CD8-positive, alpha-beta memory T cell (primary cell): ENCODE measurements around the gene ANGPTL4. TPM values are rescaled to one million over a fixed set of nuclear protein-coding genes. Genes with fewer than 3 reads are reported as not detected.

Experiments used
- CTCF ChIA-PET: fragments of 350-600 bp; sonication (Branson Sonifier 250); formaldehyde crosslinking; loops from one replicate; lab custom pipeline; 2021; ENCODE audit warnings: antibody characterized with exemption; lab: Charles Lee
- POLR2A ChIA-PET: fragments of 350-600 bp; sonication (Branson Sonifier 250); formaldehyde crosslinking; loops from one replicate; lab custom pipeline; 2021; ENCODE audit warnings: antibody characterized with exemption; lab: Charles Lee
- DNase-seq, 5 donors: peaks; one replicate each; pipeline versions ENCODE4 v3.0.0 to v3.0.0-alpha.2; 2020 to 2022; ENCODE audit warnings: mixed read lengths in 1 of 5
- H3K27ac ChIP-seq: one replicate; pipeline ENCODE4 v1.7.0; 2013; ENCODE audit warnings: low read depth, mild to moderate bottlenecking, low read length, moderate library complexity
- H3K27me3 ChIP-seq: 2 replicates; pipeline ENCODE4 v1.7.0; 2013; ENCODE audit warnings: low read length, mild to moderate bottlenecking; ENCODE audit not compliant: insufficient read depth, poor library complexity, severe bottlenecking
- H3K36me3 ChIP-seq: 2 replicates; pipeline ENCODE4 v1.7.0; 2013; ENCODE audit warnings: mild to moderate bottlenecking, low read length, moderate library complexity; ENCODE audit not compliant: insufficient read depth
- H3K4me1 ChIP-seq: 2 replicates; pipeline ENCODE4 v1.7.0; 2013; ENCODE audit warnings: mild to moderate bottlenecking, low read length, moderate library complexity; ENCODE audit not compliant: insufficient read depth
- H3K4me3 ChIP-seq: 2 replicates; pipeline ENCODE4 v1.7.0; 2013; ENCODE audit warnings: mild to moderate bottlenecking, low read length
- H3K9me3 ChIP-seq: 2 replicates; pipeline ENCODE4 v1.7.0; 2013; ENCODE audit warnings: mild to moderate bottlenecking, low read length
- H3K27ac Mint-ChIP-seq, 8 donors: one replicate each; pipeline ENCODE4 v1.8.0; 2020 to 2021; ENCODE audit warnings: mixed read lengths in 8 of 8, mild to moderate bottlenecking in 6 of 8, inconsistent platforms in 3 of 8, moderate library complexity in 3 of 8
- H3K27me3 Mint-ChIP-seq, 2 donors: one replicate each; pipeline ENCODE4 v1.8.0; 2020 to 2021; ENCODE audit warnings: mixed read lengths in 2 of 2, mild to moderate bottlenecking in 1 of 2, moderate library complexity in 1 of 2
- H3K36me3 Mint-ChIP-seq, 3 donors: one replicate each; pipeline ENCODE4 v1.8.0; 2020 to 2021; ENCODE audit warnings: mixed read lengths in 3 of 3, inconsistent platforms in 1 of 3, mild to moderate bottlenecking in 1 of 3
- H3K4me1 Mint-ChIP-seq, 3 donors: one replicate each; pipeline ENCODE4 v1.8.0; 2020 to 2021; ENCODE audit warnings: mixed read lengths in 3 of 3, inconsistent platforms in 1 of 3, mild to moderate bottlenecking in 1 of 3
- H3K4me3 Mint-ChIP-seq, 7 donors: one replicate each; pipeline ENCODE4 v1.8.0; 2020 to 2021; ENCODE audit warnings: mixed read lengths in 7 of 7, mild to moderate bottlenecking in 6 of 7, moderate library complexity in 4 of 7, inconsistent platforms in 2 of 7
- H3K9me3 Mint-ChIP-seq, 5 donors: one replicate each; pipeline ENCODE4 v1.8.0; 2020 to 2022; ENCODE audit warnings: mixed read lengths in 5 of 5, mild to moderate bottlenecking in 3 of 5, moderate library complexity in 2 of 5, inconsistent platforms in 1 of 5
- polyA plus RNA-seq: library from polyadenylated mRNA; unstranded; fragments of 300-500 nt; fragmentation: Illumina TruSeq; gene quantifications from one replicate; pipeline ENCODE4 v1.2.3, GENCODE V29; 2021
- total RNA-seq, 2 experiments: library from RNA; stranded (reverse); gene quantifications; one replicate each; pipeline ENCODE4 v1.2.3, GENCODE V29; 2021

The ANGPTL4 gene
- total and polyA plus RNA-seq, 3 experiments from 2014 or later: 0.28 TPM; not detected in 2

DNA sequence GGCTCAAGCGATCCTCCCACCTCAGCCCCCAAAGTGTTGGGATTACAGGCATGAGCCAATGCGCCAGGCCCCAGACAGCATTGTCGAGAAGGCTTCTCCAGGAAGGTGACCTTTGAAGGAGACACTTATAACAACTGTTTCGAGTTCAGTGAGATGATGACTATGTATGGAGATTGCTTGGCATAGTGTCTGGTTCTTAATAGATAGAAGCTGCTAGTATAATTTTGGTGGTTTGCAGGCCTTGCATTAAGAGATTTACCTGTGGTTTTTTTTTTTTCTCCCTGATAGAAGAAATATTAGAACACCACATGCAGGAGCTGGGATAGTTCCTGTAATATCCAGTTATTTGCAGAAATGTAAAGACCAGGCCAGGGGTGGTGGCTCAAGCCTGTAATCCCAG, 52.8 kb downstream of the ANGPTL4 start:
- Histone ChIP-seq H3K27me3 (no peaks in the 10 kb centered on the region), H3K4me3 (no peak overlapping the region), H3K27ac (no peak overlapping the region), H3K9me3 (no peaks in the 10 kb centered on the region), H3K36me3 (no peaks in the 10 kb centered on the region), H3K4me1 (peaks cover 6% of the 10 kb centered on the region)
- Mint-ChIP-seq H3K4me3 (no peak overlapping the region), H3K36me3 (peaks cover 0 to 4% (median 0%) of the 10 kb centered on the region in 3 donors), H3K9me3 (no peaks in the 10 kb centered on the region), H3K4me1 (peaks cover 6 to 15% (median 14%) of the 10 kb centered on the region in 3 donors), H3K27ac (no peak overlapping the region), H3K27me3 (no peaks in the 10 kb centered on the region)
- ChIA-PET POLR2A (no interaction called here), CTCF (interaction anchor here (0.9 to 1.5 kb wide), 3 partner anchors 8 to 63 kb away, joined by 3 read pairs; no protein-coding TSS in a partner anchor)
- DNase-seq: no peak

DNA sequence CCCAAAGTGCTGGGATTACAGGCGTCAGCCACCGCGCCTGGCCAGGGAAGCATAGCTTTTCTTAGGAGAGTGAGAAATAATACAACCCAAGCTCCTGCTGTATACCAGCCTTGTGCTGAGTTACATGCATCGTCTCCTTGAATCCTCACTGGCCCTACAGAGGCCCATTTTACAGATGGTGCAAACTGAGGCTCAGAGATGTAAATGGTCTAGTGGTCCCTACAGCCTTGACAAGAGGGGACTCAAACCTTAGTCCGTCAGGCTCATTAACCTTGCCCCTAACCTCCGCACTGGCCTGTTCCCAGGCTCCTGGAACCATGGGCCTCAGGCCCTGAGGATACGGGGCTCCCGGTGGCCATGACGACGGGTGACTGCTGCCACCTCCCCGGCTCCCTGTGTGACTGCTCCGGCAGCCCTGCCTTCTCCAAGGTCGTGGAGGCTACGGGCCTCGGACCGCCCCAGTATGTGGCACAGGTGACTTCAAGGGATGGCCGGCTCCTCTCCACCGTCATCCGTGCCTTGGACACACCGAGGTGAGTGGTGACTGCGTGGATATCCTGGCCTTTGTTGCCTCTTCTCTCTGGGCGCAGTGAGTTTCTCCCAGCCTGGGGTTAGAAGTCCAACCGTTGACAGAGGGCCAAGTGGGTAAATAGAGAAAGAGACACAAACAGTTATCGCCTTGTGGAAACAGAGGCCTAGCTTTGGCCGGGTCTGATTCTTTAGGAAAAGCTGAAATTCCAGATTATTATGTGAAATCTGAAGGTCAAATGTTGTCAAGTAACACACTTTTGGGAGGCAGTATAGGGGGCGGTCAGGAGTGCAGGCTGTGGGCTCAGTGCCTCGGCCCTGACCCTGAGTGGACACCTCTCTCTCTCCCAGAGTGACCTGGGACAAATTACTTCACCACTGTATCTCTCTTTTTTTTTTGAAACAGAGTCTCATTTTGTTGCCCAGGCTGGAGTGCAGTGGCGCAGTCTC, 57.8 kb downstream of the ANGPTL4 start:
- POLR2A ChIA-PET: interaction anchor here (0.6 kb wide), 1 partner anchor 25 kb away, joined by 6 read pairs; no protein-coding TSS in a partner anchor
- Mint-ChIP-seq H3K4me3 (no peak overlapping the region), H3K4me1 (peaks cover 0 to 4% (median 0%) of the 10 kb centered on the region in 3 donors), H3K36me3 (peaks cover 0 to 29% (median 2%) of the 10 kb centered on the region in 3 donors), H3K27ac (peak overlapping the region in 1 of 8 donors; percentile 70), H3K9me3 (no peaks in the 10 kb centered on the region), H3K27me3 (no peaks in the 10 kb centered on the region)
- no peaks in the 10 kb centered on the region for H3K36me3 ChIP-seq
- H3K9me3 ChIP-seq: no peaks in the 10 kb centered on the region
- no peak overlapping the region for H3K27ac ChIP-seq
- no peaks in the 10 kb centered on the region for H3K27me3 ChIP-seq
- CTCF ChIA-PET: interaction anchor here (1.5 to 3.8 kb wide), 2 partner anchors 8 to 158 kb away, joined by 4 to 10 read pairs; partner anchors contain the start of gene MARCHF2
- H3K4me1 ChIP-seq: no peaks in the 10 kb centered on the region
- H3K4me3 ChIP-seq: no peak overlapping the region
- no peak for DNase-seq

DNA sequence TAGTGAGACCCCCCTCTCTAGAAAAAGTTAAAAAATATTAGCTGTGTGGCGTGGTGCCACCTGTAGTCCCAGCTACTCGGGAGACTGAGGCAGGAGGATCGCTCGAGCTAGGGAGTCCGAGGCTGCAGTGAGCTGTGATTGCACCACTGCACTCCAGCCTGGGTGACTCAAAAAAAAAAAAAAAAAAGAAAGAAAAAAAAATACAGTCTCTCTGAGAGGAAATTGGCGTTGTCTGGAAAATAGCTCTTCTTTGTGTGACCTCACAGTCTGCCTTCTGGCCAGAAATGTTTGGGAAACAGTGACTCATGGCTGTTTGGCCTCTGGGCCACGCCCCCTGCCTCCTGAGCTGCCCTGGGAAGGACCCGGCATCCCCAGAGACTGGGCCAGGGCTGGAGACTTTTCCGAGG, 59.9 kb downstream of the ANGPTL4 start:
- Mint-ChIP-seq H3K9me3 (no peaks in the 10 kb centered on the region), H3K4me3 (no peak overlapping the region), H3K27me3 (no peaks in the 10 kb centered on the region), H3K27ac (no peak overlapping the region), H3K4me1 (no peaks in the 10 kb centered on the region), H3K36me3 (peaks cover 0 to 33% (median 5%) of the 10 kb centered on the region in 3 donors)
- Histone ChIP-seq H3K4me1 (no peaks in the 10 kb centered on the region), H3K27me3 (no peaks in the 10 kb centered on the region), H3K4me3 (no peak overlapping the region), H3K27ac (peak overlapping the region; percentile 38), H3K36me3 (no peaks in the 10 kb centered on the region), H3K9me3 (no peaks in the 10 kb centered on the region)
- POLR2A ChIA-PET: interaction anchor here (0.7 kb wide), 1 partner anchor 10 kb away, joined by 4 read pairs; the partner anchor contains the start of gene MARCHF2
- no peak for DNase-seq
- CTCF ChIA-PET: interaction anchor here (1.1 to 3.8 kb wide), 4 partner anchors 11 to 156 kb away, joined by 3 to 10 read pairs (median 4); partner anchors contain the start of gene MARCHF2

Other genes with a start within 250 kb of the ANGPTL4 start
- not detected for gene FBN3, start 214.6 kb upstream of the ANGPTL4 start, total RNA-seq
- not detected for gene FBN3, start 214.6 kb upstream of the ANGPTL4 start, polyA plus RNA-seq
- gene CERS4, start 154.8 kb upstream of the ANGPTL4 start, total RNA-seq: 10 to 100 TPM; 21.5 to 21.9 TPM
- gene CERS4, start 154.8 kb upstream of the ANGPTL4 start, polyA plus RNA-seq: 13.3 TPM
- gene CD320, start 55.8 kb upstream of the ANGPTL4 start, total RNA-seq: 10 to 100 TPM; 93.7 to 97.6 TPM
- 58.6 TPM for gene CD320, start 55.8 kb upstream of the ANGPTL4 start, polyA plus RNA-seq
- gene NDUFA7, start 42.8 kb upstream of the ANGPTL4 start, total RNA-seq: 10 to 100 TPM; 86.0 to 93.3 TPM
- gene NDUFA7, start 42.8 kb upstream of the ANGPTL4 start, polyA plus RNA-seq: 121 TPM
- gene RPS28, start 42.7 kb upstream of the ANGPTL4 start, total RNA-seq: 1,000 to 10,000 TPM; 2,153 to 2,200 TPM
- gene RPS28, start 42.7 kb upstream of the ANGPTL4 start, polyA plus RNA-seq: 2,694 TPM
- gene KANK3, start 20.9 kb upstream of the ANGPTL4 start, total RNA-seq: 1 to 10 TPM in 1 of 2 experiments, under 1 TPM in 1; 0.97 to 1.1 TPM
- gene KANK3, start 20.9 kb upstream of the ANGPTL4 start, polyA plus RNA-seq: 3.6 TPM
- 10 to 100 TPM; 61.7 to 69.7 TPM for gene RAB11B, start 26.2 kb downstream of the ANGPTL4 start, total RNA-seq
- gene RAB11B, start 26.2 kb downstream of the ANGPTL4 start, polyA plus RNA-seq: 87.4 TPM
- 10 to 100 TPM; 13.1 to 14.1 TPM for gene MARCHF2, start 49.1 kb downstream of the ANGPTL4 start, total RNA-seq
- 51.0 TPM for gene MARCHF2, start 49.1 kb downstream of the ANGPTL4 start, polyA plus RNA-seq
- 100 to 1,000 TPM; 336 to 338 TPM for gene HNRNPM, start 80.8 kb downstream of the ANGPTL4 start, total RNA-seq
- gene HNRNPM, start 80.8 kb downstream of the ANGPTL4 start, polyA plus RNA-seq: 311 TPM
- under 1 TPM; 0.55 to 0.64 TPM for gene PRAM1, start 138.5 kb downstream of the ANGPTL4 start, total RNA-seq
- 0.39 TPM for gene PRAM1, start 138.5 kb downstream of the ANGPTL4 start, polyA plus RNA-seq
- gene ZNF414, start 150.0 kb downstream of the ANGPTL4 start, total RNA-seq: 10 to 100 TPM; 25.7 to 26.0 TPM
- gene ZNF414, start 150.0 kb downstream of the ANGPTL4 start, polyA plus RNA-seq: 18.0 TPM
- 10 to 100 TPM; 68.0 to 81.3 TPM for gene MYO1F, start 213.3 kb downstream of the ANGPTL4 start, total RNA-seq
- gene MYO1F, start 213.3 kb downstream of the ANGPTL4 start, polyA plus RNA-seq: 161 TPM
- 10 to 100 TPM; 13.2 to 16.2 TPM for gene ADAMTS10, start 246.6 kb downstream of the ANGPTL4 start, total RNA-seq
- gene ADAMTS10, start 246.6 kb downstream of the ANGPTL4 start, polyA plus RNA-seq: 1.3 TPM